Activated naive CD8-positive, alpha-beta T cell (primary cell): ENCODE results near the gene APOC1.
A peak's percentile ranks its signal among the peaks of the same experiment; 100 is the strongest.
"Not testable (repeated sequence)": the region's sequence is repeated elsewhere in the genome, so short reads cannot be mapped to it uniquely, and the experiment has no call there.

Source experiments
- H3K27ac Mint-ChIP-seq: one replicate; pipeline ENCODE4 v1.8.0; 2021; ENCODE audit warnings: mixed read lengths
- H3K27me3 Mint-ChIP-seq: one replicate; pipeline ENCODE4 v1.8.0; 2021; ENCODE audit warnings: mixed read lengths
- H3K36me3 Mint-ChIP-seq: one replicate; pipeline ENCODE4 v1.8.0; 2021; ENCODE audit warnings: mixed read lengths
- H3K4me1 Mint-ChIP-seq: one replicate; pipeline ENCODE4 v1.8.0; 2021; ENCODE audit warnings: low read depth, mixed read lengths
- H3K4me3 Mint-ChIP-seq: one replicate; pipeline ENCODE4 v1.8.0; 2021; ENCODE audit warnings: mild to moderate bottlenecking, mixed read lengths
- H3K9me3 Mint-ChIP-seq: one replicate; pipeline ENCODE4 v1.8.0; 2021; ENCODE audit warnings: low read depth, mixed read lengths

Gene APOC1

GRCh38 chr19:44925114-44925891 lies 10.9 kb downstream of the APOC1 start:
- H3K27ac Mint-ChIP-seq: no peak overlapping the region
- no peak overlapping the region for H3K4me3 Mint-ChIP-seq
- no peaks in the 10 kb centered on the region for H3K36me3 Mint-ChIP-seq
- H3K27me3 Mint-ChIP-seq: peaks cover 9% of the 10 kb centered on the region
- peaks cover 8% of the 10 kb centered on the region for H3K4me1 Mint-ChIP-seq
- H3K9me3 Mint-ChIP-seq: no peaks in the 10 kb centered on the region

DNA sequence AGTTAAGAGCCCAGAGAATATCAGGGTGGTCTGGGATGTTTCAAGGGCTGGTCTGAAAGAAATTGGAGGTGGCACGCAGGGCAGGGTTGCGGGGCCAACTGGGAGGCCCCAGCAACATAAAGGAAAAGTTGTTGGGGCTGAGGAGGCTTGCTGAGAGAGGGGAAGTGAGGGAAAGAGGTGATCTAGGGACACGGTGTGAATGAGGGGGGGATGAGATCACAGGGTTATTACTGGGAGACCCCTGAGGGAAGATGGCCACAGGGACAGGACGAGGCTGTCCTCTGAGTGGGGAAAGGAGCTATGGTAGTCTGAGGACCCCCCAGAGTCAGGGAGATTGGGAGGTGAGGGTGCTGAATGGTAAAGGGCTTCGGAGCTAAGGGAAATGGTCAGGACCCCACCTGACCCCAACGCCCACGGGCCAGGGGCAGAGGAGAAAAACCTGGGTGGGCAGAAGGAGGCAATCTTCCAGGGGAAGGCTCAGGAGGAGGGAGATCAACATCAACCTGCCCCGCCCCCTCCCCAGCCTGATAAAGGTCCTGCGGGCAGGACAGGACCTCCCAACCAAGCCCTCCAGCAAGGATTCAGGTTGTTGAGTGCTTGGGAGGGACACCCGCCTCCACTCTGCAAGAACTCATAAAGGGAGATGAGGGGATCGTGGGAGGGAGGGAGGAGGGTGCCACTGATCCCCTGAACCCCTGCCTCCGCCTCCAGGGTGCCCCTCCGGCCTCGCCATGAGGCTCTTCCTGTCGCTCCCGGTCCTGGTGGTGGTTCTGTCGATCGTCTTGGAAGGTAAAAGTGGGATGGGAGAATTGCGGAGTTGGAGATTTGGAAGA lies 12.1 kb downstream of the APOC1 start:
- H3K4me1 Mint-ChIP-seq, H3K27ac Mint-ChIP-seq, H3K36me3 Mint-ChIP-seq, H3K9me3 Mint-ChIP-seq, H3K27me3 Mint-ChIP-seq: not testable (repeated sequence)
- peak overlapping the region; percentile 49 for H3K4me3 Mint-ChIP-seq

DNA sequence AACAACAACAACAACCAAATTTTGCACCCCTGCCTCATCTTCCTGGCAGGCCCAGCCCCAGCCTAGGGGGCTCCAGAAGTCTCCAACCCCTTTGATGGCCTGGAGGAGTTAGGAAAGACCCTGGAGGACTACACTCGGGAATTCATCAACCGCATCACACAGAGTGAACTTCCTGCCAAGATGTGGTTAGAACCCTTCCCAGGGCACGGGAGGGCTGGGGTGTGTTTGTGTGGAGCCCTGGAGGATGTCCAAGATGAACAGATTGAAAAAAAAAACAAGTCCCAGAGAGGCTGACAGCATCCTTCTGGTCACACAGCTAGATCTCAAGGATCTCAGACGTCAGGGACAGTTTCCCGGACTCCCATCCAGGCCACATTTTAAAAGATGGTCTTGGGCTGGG lies 13.3 kb downstream of the APOC1 start:
- Mint-ChIP-seq H3K27me3 (peaks cover 9% of the 10 kb centered on the region), H3K27ac (no peak overlapping the region), H3K9me3 (no peaks in the 10 kb centered on the region), H3K36me3 (no peaks in the 10 kb centered on the region), H3K4me3 (no peak overlapping the region), H3K4me1 (peaks cover 8% of the 10 kb centered on the region)

DNA sequence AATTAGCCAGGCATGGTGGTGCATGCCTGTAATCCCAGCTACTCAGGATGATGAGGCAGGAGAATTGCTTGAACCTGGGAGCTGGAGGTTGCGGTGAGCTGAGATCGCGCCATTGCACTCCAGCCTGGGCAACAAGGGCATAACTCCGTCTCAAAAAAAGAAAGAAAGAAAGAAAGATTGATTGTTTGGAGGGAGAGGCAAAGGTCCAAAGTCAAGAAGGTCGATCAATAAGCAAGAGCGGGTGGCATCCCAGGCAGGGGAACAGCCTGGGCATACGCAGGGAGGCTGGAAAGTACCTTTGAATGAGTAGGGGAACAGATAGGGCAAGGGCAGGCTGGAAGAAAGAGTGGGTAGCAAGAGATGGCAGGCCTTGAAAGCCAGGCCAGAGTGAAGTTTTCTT lies 15.7 kb downstream of the APOC1 start:
- H3K36me3 Mint-ChIP-seq: no peaks in the 10 kb centered on the region
- peaks cover 8% of the 10 kb centered on the region for H3K4me1 Mint-ChIP-seq
- no peaks in the 10 kb centered on the region for H3K9me3 Mint-ChIP-seq
- H3K27me3 Mint-ChIP-seq: peaks cover 9% of the 10 kb centered on the region
- no peak overlapping the region for H3K27ac Mint-ChIP-seq
- no peak overlapping the region for H3K4me3 Mint-ChIP-seq

- H3K36me3 Mint-ChIP-seq: no peaks in the 10 kb centered on the region
- H3K9me3 Mint-ChIP-seq: no peaks in the 10 kb centered on the region
- peaks cover 4% of the 10 kb centered on the region for H3K4me1 Mint-ChIP-seq
- H3K27me3 Mint-ChIP-seq: peaks cover 3% of the 10 kb centered on the region
- H3K27ac Mint-ChIP-seq: no peak overlapping the region
- no peak overlapping the region for H3K4me3 Mint-ChIP-seq
Observed at GRCh38 chr19:44931541-44931940, 17.1 kb downstream of the APOC1 start.

DNA sequence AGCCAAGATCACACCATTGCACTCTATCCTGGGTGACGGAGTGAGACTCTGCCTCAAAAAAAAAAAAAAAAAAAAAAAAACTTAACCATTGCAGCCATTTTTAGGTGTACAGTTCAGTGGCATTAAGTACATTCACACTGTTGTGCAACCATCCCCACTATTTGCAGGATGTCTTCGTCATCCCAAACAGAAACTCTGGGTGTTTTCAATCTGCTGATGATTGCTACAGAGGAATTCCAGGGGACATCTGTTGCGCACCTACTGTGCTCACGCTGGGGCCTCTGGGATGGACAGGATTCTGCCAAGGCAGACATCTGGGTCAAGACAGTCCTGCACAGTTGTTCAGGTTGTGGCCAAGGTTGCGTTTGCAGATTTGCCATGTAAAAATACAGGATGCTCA lies 25.3 kb downstream of the APOC1 start:
- Mint-ChIP-seq H3K27ac (no peak overlapping the region), H3K36me3 (no peaks in the 10 kb centered on the region), H3K4me3 (no peak overlapping the region), H3K4me1 (no peaks in the 10 kb centered on the region), H3K27me3 (no peaks in the 10 kb centered on the region), H3K9me3 (no peaks in the 10 kb centered on the region)

- Mint-ChIP-seq H3K4me1 (no peaks in the 10 kb centered on the region), H3K4me3 (no peak within 1 kb of the TSS), H3K27me3 (no peaks in the 10 kb centered on the region), H3K27ac (no peak within 1 kb of the TSS), H3K9me3 (no peaks in the 10 kb centered on the region), H3K36me3 (no peaks in the 10 kb centered on the region)
Observed at GRCh38 chr19:44942067-44942571, 27.7 kb downstream of the APOC1 start, which contains the start of gene APOC4. TSS of gene APOC4 (plus strand) at chr19:44942237. CDS start at chr19:44942278, 41 bp downstream.

- no peaks in the 10 kb centered on the region for H3K36me3 Mint-ChIP-seq
- H3K4me3 Mint-ChIP-seq: no peak overlapping the region
- no peaks in the 10 kb centered on the region for H3K9me3 Mint-ChIP-seq
- no peaks in the 10 kb centered on the region for H3K4me1 Mint-ChIP-seq
- H3K27me3 Mint-ChIP-seq: no peaks in the 10 kb centered on the region
- no peak overlapping the region for H3K27ac Mint-ChIP-seq
Observed at GRCh38 chr19:44943801-44944249, 29.4 kb downstream of the APOC1 start.

DNA sequence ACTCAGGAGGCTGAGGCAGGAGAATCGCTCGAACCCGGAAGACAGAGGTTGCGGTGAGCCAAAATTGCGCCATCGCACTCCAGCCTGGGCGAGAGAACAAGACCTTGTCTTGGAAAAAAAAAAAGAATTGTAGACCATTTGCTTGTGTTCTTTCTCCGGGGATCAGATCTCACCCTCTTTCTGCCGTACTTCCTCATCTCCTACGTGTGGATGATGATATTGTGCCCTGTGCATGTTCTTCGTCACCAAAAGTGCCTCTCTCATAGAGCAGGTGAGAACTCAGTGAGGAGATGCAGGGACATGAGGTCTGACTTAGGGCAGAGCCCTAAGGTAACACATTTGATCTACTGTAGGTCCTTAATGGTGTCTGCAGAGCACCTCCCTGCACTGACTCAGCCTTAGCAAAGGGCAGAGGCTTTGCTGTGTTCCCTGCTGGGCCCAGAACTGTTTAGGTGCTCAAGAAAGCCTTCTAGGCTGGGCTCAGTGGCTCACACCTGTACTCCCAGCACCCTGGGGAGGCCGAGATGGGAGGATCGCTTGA lies 32.7 kb downstream of the APOC1 start:
- Mint-ChIP-seq H3K27me3 (no peaks in the 10 kb centered on the region), H3K27ac (no peak overlapping the region), H3K9me3 (no peaks in the 10 kb centered on the region), H3K4me1 (peaks cover 3% of the 10 kb centered on the region), H3K36me3 (no peaks in the 10 kb centered on the region), H3K4me3 (no peak overlapping the region)

- no peaks in the 10 kb centered on the region for H3K9me3 Mint-ChIP-seq
- no peak overlapping the region for H3K27ac Mint-ChIP-seq
- H3K4me3 Mint-ChIP-seq: no peak overlapping the region
- no peaks in the 10 kb centered on the region for H3K36me3 Mint-ChIP-seq
- H3K27me3 Mint-ChIP-seq: no peaks in the 10 kb centered on the region
- H3K4me1 Mint-ChIP-seq: peaks cover 3% of the 10 kb centered on the region
Observed at GRCh38 chr19:44948237-44948636, 33.8 kb downstream of the APOC1 start.

GRCh38 chr19:44948763-44949374 lies 34.5 kb downstream of the APOC1 start:
- peaks cover 8% of the 10 kb centered on the region for H3K4me1 Mint-ChIP-seq
- no peak overlapping the region for H3K4me3 Mint-ChIP-seq
- no peak overlapping the region for H3K27ac Mint-ChIP-seq
- H3K27me3 Mint-ChIP-seq: no peaks in the 10 kb centered on the region
- H3K9me3 Mint-ChIP-seq: no peaks in the 10 kb centered on the region
- no peaks in the 10 kb centered on the region for H3K36me3 Mint-ChIP-seq

DNA sequence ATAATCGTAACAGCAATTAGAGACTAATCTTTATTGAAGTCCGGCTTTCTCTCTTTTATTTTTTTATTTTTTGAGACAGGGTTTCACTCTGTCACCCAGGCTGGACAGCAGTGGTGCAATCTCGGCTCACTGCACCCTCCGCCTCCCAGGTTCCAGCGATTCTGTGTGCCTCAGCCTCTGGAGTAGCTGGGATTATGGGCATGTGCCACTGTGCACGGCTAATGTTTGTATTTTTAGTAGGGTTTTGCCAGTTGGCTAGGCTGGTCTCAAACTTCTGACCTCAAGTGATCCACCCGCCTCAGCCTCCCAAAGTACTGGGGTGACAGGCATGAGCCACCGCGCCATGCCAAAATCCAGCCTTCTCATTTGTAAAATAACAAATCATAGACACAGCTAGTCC lies 35.1 kb downstream of the APOC1 start:
- no peaks in the 10 kb centered on the region for H3K27me3 Mint-ChIP-seq
- no peaks in the 10 kb centered on the region for H3K36me3 Mint-ChIP-seq
- no peaks in the 10 kb centered on the region for H3K9me3 Mint-ChIP-seq
- no peak overlapping the region for H3K4me3 Mint-ChIP-seq
- peaks cover 11% of the 10 kb centered on the region for H3K4me1 Mint-ChIP-seq
- no peak overlapping the region for H3K27ac Mint-ChIP-seq

DNA sequence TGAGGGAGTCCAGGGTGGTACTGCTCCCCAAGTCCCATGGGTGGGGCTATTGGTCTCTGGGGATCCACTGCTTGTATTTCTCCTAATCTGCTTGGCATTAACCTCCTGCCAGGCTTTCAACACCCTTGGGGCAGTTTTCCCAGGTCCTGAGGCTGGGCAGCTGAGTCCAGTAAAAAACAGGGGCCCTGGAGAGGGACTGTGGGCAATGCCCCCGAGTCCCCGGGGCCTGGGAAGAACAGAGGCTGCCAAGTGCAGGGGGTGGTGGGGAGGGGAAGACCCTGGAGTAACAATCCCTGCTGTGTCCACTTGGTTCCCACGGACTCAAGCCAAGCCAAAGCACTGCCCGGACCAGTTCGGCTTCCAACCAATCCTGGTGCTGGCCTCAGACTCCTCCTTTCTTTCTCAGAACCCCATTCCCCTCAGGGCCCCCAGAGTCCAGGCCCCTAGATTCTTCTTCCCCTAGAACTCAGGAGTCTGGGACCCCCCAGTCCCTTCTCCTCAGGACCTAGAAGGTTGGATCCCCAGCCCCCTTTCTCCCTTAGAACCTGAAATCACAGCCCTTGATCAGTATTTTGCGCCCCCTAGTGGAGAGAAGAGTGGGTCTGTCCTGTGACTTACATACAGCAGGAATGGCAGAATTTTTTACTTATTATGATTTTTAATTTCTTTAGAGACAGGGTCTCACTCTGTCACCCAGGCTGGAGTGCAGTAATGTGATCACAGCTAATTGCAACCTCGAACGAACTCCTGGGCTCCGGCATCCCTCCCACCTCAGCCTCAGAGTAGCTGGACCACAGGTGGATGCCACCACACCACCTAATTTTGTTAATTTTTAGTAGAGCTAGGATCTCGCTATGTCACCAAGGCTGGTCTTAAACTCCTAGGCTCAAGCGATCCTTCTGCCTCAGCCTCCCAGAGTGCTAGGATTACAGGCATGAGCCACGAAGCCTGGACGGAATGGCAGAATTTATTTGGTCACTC lies 37.1 kb downstream of the APOC1 start:
- Mint-ChIP-seq H3K27me3 (no peaks in the 10 kb centered on the region), H3K9me3 (no peaks in the 10 kb centered on the region), H3K36me3 (no peaks in the 10 kb centered on the region), H3K4me1 (peaks cover 22% of the 10 kb centered on the region), H3K4me3 (peak overlapping the region; percentile 1), H3K27ac (no peak overlapping the region)

DNA sequence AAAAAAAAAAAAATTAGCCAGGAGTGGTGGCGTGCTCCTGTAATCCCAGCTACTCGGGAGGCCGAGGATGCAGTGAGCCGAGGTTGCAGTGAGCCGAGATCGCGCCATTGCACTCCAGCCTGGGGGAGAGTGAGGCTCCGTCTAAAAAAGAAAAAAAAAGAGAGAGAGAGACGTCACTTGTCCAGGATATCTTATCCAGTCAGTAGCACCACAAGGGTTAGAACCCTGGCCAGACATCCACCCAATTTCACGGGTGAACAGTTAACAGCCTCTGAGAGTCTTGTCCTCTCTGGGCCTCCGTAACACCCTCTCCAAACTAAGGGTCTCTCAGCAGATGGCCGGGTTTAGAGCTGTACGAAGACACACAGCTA lies 39.9 kb downstream of the APOC1 start:
- H3K4me1 Mint-ChIP-seq: peaks cover 44% of the 10 kb centered on the region
- peak overlapping the region; percentile 100 for H3K4me3 Mint-ChIP-seq
- H3K36me3 Mint-ChIP-seq: no peaks in the 10 kb centered on the region
- H3K27me3 Mint-ChIP-seq: no peaks in the 10 kb centered on the region
- peak overlapping the region; percentile 100 for H3K27ac Mint-ChIP-seq
- no peaks in the 10 kb centered on the region for H3K9me3 Mint-ChIP-seq
